GM21447 (cell line): ENCODE results near the gene RFX2.
"Not testable (repeated sequence)": the region's sequence is repeated elsewhere in the genome, so short reads cannot be mapped to it uniquely, and the experiment has no call there.

Source experiments
- ATAC-seq: cut with Tn5 transposase; IDR thresholded peaks from one replicate; pipeline ENCODE4 v1.9.1; 2021; ENCODE audit not compliant: unreplicated experiment

Gene RFX2

GRCh38 chr19:6110360-6110977, at the start of gene RFX2:
Gene RFX2 (minus strand): TSS chr19:6110500. CDS start chr19:6047496, 63,004 bp downstream.
- peak; percentile 91 for ATAC-seq

- no peak for ATAC-seq
Measured at GRCh38 chr19:6156033-6156432, 45.7 kb upstream of the RFX2 start.

DNA sequence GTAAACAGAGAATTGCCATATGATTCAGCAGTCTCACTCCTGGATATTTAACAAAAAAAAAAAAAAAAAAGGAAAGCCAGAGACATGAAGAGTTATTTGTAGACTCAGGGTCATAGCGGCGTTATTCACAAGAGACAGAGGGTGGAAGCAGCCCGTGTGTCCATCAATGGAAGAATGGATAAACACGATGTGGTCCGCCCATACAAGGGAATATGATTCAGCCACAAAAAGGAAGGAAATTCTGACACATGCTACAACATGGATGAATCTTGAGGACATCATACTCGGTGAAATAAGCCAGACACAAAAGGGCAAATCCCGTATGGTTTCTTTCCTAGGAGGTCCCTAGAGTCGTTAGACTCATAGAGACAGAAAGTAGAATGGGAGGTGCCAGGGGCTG, 40.0 kb upstream of the RFX2 start:
- ATAC-seq, result no peak

DNA sequence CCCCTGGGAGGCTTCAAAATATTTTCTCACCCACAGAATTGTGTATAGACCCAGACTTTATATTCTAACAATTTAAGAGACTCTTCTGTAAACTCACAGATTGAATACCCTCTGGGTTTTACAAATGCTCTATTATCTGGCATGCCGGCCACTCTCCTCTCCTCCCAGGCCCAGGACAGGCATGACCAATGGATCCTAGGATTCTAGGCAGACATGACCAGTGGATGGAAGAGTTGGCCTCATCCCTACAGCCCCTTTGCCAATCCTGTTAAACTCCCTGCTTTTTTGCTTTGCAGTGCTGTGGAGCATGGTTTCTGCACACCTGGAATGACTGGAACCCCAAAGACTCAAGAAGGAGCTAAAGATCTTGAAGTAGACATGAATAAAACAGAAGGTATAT, 30.9 kb upstream of the RFX2 start:
- ATAC-seq, result no peak

DNA sequence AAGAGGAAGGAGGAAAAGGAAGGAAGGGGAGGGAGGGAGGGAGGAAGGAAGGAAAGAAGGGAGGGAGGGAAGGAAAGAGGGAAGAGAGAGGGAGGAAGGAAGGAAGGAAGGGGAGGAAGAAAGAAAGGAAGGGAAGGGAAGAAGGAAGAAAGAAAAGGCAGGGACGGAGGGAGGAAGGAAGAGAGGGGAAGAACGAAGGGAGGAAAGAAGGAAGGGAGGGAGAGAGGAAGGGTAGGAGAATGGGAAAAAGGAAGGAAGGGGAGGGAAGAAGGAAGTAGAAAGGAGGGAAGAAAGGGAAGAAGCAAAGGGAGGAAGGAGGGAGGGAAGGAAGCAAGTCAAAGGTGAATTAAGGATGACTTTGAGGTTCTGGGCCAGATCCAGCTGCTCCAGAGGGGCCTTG, 28.2 kb upstream of the RFX2 start:
- ATAC-seq, result no peak

DNA sequence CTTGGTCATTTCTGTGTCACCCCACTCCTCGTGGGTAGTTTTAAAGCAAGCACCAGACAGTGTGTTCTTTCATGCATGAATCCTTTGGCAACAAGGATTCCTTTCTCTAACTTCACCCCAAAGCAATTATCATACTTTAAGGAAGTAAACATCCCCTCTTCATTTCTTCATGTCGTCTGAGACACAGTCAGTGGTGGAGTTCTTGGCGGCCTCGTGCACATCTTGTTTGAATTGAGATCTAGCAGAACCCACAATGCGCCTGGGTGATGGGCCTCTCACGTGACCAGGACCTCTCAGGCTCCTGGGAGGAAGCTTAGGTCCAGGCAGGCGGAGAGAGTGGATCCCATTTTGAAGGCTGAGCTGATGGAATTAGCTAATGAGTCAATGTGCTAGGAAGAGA, 27.8 kb upstream of the RFX2 start:
- no peak for ATAC-seq

- no peak for ATAC-seq
Measured at GRCh38 chr19:6133231-6133630, 22.9 kb upstream of the RFX2 start.

GRCh38 chr19:6132482-6132881, 22.2 kb upstream of the RFX2 start:
- ATAC-seq, result no peak

GRCh38 chr19:6127716-6128335, 17.5 kb upstream of the RFX2 start:
- ATAC-seq, result no peak

GRCh38 chr19:6126335-6126974, 16.2 kb upstream of the RFX2 start:
- no peak for ATAC-seq

GRCh38 chr19:6125571-6125989, 15.3 kb upstream of the RFX2 start:
- no peak for ATAC-seq

DNA sequence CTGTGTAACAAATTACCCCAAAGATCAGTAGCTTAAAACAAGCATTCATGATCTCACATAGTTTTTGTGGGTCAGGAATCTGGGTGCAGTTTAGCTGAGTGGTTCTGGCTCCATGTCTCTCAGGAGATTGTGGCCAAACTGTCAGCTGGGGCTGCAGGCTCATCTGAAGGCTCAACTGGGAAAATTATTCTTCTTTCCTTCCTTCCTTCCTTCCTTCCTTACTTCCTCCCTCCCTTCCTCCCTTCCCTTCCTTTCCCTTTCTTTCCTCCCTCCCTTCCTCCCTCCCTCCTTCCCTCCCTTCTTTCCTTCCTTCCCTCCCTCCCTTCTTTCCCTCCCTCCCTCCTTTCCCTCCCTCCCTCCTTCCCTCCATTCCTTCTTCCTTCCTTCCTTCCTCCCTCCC, 8.7 kb upstream of the RFX2 start:
- ATAC-seq, result no peak

- no peak for ATAC-seq
Measured at GRCh38 chr19:6118043-6118442, 7.7 kb upstream of the RFX2 start.

DNA sequence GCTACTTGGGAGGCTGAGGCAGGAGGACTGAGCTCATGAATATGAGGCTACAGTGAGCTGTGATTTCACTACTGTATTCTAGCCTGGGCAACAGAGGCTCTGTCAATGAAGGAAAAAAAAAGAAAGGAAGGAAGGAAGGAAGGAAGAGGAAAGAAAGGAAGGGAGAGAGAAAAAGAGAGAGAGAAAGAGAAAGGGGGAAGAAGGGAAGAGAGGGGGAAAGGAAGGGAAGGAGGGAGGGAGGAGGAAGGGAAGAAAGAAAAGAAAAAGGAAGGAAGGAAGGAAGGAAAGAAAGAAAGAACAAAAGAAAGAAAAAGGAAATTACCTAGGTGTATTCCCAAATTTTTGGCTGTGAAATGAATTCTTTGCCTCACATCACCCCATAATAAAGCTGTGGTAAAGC, 7.2 kb upstream of the RFX2 start:
- no peak for ATAC-seq

DNA sequence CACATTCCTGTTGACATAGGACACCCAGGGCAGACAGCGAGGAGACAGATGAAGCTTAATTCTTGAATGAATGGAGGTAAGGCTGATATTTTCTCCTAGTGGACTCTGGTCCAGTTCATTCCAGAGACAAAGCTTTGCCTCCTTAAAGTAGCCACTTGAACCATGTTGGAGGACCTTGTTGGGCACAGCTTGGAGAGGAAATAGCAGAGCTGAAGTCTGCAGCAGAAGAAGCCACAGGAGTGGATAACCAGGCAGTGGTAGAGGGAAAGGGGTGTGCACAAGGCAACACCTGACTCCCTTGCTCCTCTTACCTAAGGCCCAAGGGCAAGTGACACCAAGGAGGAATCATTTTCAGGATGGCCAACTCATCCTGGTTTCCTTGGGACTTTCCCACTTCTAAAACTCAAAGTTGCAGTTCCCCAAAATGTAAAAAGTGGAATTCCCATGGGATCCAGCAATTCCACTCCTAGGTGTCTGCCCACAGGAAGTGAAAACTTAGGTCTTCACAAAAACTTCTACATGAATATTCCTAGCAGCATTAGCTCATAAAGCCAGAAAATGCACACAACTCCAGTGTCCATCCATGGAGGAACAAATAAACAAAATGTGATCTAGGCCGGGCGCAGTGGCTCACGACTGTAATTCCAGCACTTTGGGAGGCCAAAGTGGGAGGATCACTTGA, 6.6 kb upstream of the RFX2 start:
- ATAC-seq, result no peak

GRCh38 chr19:6115992-6116391, 5.7 kb upstream of the RFX2 start:
- ATAC-seq, result no peak

- no peak for ATAC-seq
Measured at GRCh38 chr19:6113616-6114188, 3.4 kb upstream of the RFX2 start.

DNA sequence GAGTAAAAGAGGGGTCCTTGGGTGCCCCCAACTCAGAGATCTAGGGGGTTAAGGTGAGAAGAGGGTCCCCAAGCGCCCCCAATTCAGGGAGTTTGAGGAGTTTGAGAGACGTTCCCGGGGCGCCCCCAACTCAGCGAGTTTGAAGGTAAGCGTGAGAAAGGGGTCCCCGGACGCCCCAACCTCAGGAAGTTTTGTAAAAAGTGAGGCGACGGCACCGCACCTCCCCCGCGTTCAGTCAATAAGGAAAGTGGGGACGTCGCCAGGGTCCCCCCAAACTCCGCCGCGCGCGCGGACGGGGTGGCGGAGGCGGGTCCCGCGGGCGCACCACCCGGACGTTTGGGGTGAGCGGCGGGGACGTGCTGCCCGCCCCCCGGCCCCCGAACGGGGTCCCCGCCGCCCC, 353 bp downstream of the RFX2 start:
- no peak for ATAC-seq

- no peak for ATAC-seq
Measured at GRCh38 chr19:6108721-6109633, 1.3 kb downstream of the RFX2 start.

DNA sequence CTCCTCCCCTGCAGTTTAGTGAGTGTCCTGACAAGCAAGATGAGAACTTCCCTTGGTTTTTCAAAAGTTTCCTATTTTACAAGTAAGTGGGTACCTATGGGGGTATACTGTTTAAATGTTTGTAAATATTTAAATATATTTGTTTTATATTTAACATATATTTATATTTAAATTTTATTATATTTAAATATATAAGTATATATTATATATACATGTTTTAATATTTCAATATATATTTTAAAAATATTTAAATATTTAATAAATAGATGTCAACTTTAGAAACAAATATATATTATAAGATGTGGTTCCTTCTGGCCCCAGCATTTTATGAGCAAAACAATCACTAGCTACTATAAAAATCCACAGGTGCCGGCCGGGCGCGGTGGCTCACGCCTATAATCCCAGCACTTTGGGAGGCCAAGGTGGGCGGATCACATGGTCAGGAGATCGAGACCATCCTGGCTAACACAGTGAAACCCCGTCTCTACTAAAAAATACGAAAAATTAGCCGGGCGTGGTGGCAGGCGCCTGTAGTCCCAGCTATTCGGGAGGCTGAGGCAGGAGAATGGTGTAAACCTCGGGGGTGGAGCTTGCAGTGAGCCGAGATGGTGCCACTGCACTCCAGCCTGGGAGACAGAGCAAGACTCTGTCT, 3.5 kb downstream of the RFX2 start:
- not testable (repeated sequence) for ATAC-seq
